ENCODE data around the gene CHD3.
"Not testable (repeated sequence)": the region's sequence is repeated elsewhere in the genome, so short reads cannot be mapped to it uniquely, and the experiment has no call there.

Gene CHD3

GRCh38 chr17:7951143-7951792, 62.7 kb downstream of the CHD3 start:
- H4K20me1 ChIP-seq = no peaks in the 10 kb centered on the region
- no peak overlapping the region for H3K4me2 ChIP-seq
- H3K4me3 ChIP-seq = no peak overlapping the region
- no peaks in the 10 kb centered on the region for H3K9me3 ChIP-seq (replicated peaks in 1 of 11)
- no peak overlapping the region for H3K9ac ChIP-seq
- peaks cover 40 to 54% (median 46%) of the 10 kb centered on the region in 11 experiments for H3K36me3 ChIP-seq
- no peak for TF ChIP-seq Cebpa-rat (IDR thresholded peaks at IDR 0.05)
- H3K27ac ChIP-seq = no peak overlapping the region
- H3K4me1 ChIP-seq = peaks cover 0 to 6% (median 0%) of the 10 kb centered on the region in 10 experiments; a peak in 5 of 20 replicates
- H3K27me3 ChIP-seq = no peaks in the 10 kb centered on the region

GRCh38 chr17:7953266-7953665, 64.7 kb downstream of the CHD3 start:
- H3K9me3 ChIP-seq (replicated peaks in 1 of 11); H3K4me3 ChIP-seq; H4K20me1 ChIP-seq; H3K27me3 ChIP-seq; H3K4me2 ChIP-seq; H3K9ac ChIP-seq; H3K27ac ChIP-seq: not testable (repeated sequence)
- Histone ChIP-seq H3K36me3 (peaks cover 22 to 34% (median 28%) of the 10 kb centered on the region in 11 experiments), H3K4me1 (peaks cover 0 to 13% (median 0%) of the 10 kb centered on the region in 10 experiments; a peak in 5 of 20 replicates)

- no peaks in the 10 kb centered on the region for H4K20me1 ChIP-seq
- H3K4me3 ChIP-seq = no peak overlapping the region
- H3K4me2 ChIP-seq = peak overlapping the region in 2 of 11 experiments; percentile 31 to 49; a peak in 2 of 22 replicates
- H3K27me3 ChIP-seq = no peaks in the 10 kb centered on the region
- H3K9ac ChIP-seq = no peak overlapping the region
- H3K36me3 ChIP-seq = peaks cover 0 to 11% (median 5%) of the 10 kb centered on the region in 11 experiments; a peak in 7 of 22 replicates
- no peaks in the 10 kb centered on the region for H3K9me3 ChIP-seq (replicated peaks in 1 of 11)
- H3K4me1 ChIP-seq = peaks cover 0 to 13% (median 0%) of the 10 kb centered on the region in 10 experiments; a peak in 5 of 20 replicates
- no peak overlapping the region for H3K27ac ChIP-seq
- no peak for TF ChIP-seq Cebpa-rat (IDR thresholded peaks at IDR 0.05)
These were observed 67.0 kb downstream of the CHD3 start for GRCh38 chr17:7955414-7956227.

GRCh38 chr17:7956228-7956965, 67.8 kb downstream of the CHD3 start:
- Histone ChIP-seq H3K36me3 (peaks cover 0 to 10% (median 5%) of the 10 kb centered on the region in 11 experiments; a peak in 4 of 22 replicates), H3K4me3 (no peak overlapping the region), H3K27me3 (no peaks in the 10 kb centered on the region), H3K9ac (no peak overlapping the region), H3K4me1 (peaks cover 0 to 13% (median 0%) of the 10 kb centered on the region in 10 experiments; a peak in 5 of 20 replicates), H3K4me2 (peak overlapping the region in 2 of 11 experiments; percentile 31 to 49; a peak in 2 of 22 replicates), H3K27ac (no peak overlapping the region), H4K20me1 (no peaks in the 10 kb centered on the region), H3K9me3 (replicated peaks in 1 of 11) (no peaks in the 10 kb centered on the region)
- TF ChIP-seq Cebpa-rat (IDR thresholded peaks at IDR 0.05) = no peak

GRCh38 chr17:7959503-7960253, 71.1 kb downstream of the CHD3 start:
- H3K4me3 ChIP-seq = no peak overlapping the region
- no peaks in the 10 kb centered on the region for H3K9me3 ChIP-seq (replicated peaks in 1 of 11)
- no peaks in the 10 kb centered on the region for H3K27me3 ChIP-seq
- H4K20me1 ChIP-seq = no peaks in the 10 kb centered on the region
- peaks cover 0 to 13% (median 0%) of the 10 kb centered on the region in 10 experiments; a peak in 5 of 20 replicates for H3K4me1 ChIP-seq
- no peak overlapping the region for H3K27ac ChIP-seq
- no peak overlapping the region for H3K4me2 ChIP-seq
- H3K36me3 ChIP-seq = no peaks in the 10 kb centered on the region
- H3K9ac ChIP-seq = no peak overlapping the region
- TF ChIP-seq Cebpa-rat (IDR thresholded peaks at IDR 0.05) = no peak

- no peak for TF ChIP-seq Cebpa-rat (IDR thresholded peaks at IDR 0.05)
- no peak overlapping the region for H3K4me3 ChIP-seq
- no peaks in the 10 kb centered on the region for H4K20me1 ChIP-seq
- H3K4me1 ChIP-seq = peaks cover 0 to 6% (median 0%) of the 10 kb centered on the region in 10 experiments; a peak in 5 of 20 replicates
- no peaks in the 10 kb centered on the region for H3K36me3 ChIP-seq
- no peak overlapping the region for H3K4me2 ChIP-seq
- no peak overlapping the region for H3K27ac ChIP-seq
- H3K9me3 ChIP-seq (replicated peaks in 1 of 11) = no peaks in the 10 kb centered on the region
- H3K27me3 ChIP-seq = no peaks in the 10 kb centered on the region
- H3K9ac ChIP-seq = no peak overlapping the region
These were observed 72.8 kb downstream of the CHD3 start for GRCh38 chr17:7961421-7961820.
